ENCODE data around the gene SLC49A4. TPM values are rescaled to one million over a fixed set of nuclear protein-coding genes. Genes with fewer than 3 reads are reported as not detected.

SLC49A4 gene
- polyA plus RNA-seq, 3 donors = 12.9 to 19.0 (median 18.6) TPM

DNA sequence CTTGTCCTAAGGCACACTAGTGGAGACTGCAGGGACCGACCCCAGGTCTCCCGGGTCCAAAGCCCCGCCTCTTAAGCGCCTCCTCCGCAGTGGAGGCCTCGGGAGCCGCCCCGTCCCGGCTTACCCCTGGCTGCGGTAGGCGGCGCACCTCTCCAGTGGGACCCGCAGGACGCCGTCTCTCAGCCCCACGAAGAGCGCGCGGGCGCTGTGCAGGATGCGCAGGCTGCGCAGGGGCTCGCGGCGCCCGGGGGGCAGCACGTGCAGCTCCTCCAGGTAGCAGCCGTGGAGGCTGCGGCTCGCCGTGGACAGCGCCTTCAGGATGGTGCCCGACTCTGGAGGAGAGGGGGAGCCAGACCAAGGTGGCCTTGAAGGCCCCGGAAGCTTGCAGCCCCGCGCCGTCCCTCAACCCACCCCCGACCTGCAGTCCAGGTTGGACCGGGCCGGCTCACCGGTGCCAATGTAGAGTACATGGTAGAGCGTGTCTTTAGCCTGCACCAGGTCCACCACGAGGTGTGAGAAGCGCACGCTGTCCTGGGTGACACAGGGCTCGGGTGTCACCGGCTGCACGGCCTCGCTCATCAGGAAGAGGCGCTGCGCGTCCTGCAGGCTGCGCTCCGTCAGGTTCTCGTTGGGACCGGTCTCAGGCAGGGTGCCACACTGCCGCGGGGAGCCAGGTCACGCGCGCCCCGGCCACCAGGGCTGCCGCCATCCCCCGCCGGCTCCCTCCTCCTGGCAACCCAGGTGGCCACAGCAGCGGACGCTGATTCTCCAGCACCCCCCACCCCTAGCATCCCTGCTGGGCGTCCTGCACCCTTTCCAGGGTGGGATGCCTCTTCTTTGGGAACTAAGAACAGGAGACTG lies 127.2 kb downstream of the SLC49A4 start:
- peaks cover 6 to 11% of the 10 kb centered on the region in 2 donors for H3K4me1 ChIP-seq (ENCODE audit: control insufficient read depth in 1 of 2, insufficient read depth in 2 of 2, low read length in 2 of 2)
- no peaks in the 10 kb centered on the region for H3K36me3 ChIP-seq (replicated peaks in 1 of 2; ENCODE audit: control insufficient read depth in 1 of 2, insufficient read depth in 2 of 2, low read length in 2 of 2)
- peak overlapping the region in 1 of 3 experiments; percentile 56 for H3K4me3 ChIP-seq (replicated peaks in 1 of 3; ENCODE audit: low read depth in 2 of 3, low read length in 3 of 3)
- TF ChIP-seq, protein P1, sequence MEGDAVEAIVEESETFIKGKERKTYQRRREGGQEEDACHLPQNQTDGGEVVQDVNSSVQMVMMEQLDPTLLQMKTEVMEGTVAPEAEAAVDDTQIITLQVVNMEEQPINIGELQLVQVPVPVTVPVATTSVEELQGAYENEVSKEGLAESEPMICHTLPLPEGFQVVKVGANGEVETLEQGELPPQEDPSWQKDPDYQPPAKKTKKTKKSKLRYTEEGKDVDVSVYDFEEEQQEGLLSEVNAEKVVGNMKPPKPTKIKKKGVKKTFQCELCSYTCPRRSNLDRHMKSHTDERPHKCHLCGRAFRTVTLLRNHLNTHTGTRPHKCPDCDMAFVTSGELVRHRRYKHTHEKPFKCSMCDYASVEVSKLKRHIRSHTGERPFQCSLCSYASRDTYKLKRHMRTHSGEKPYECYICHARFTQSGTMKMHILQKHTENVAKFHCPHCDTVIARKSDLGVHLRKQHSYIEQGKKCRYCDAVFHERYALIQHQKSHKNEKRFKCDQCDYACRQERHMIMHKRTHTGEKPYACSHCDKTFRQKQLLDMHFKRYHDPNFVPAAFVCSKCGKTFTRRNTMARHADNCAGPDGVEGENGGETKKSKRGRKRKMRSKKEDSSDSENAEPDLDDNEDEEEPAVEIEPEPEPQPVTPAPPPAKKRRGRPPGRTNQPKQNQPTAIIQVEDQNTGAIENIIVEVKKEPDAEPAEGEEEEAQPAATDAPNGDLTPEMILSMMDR (IDR thresholded peaks at IDR 0.05) = peak; percentile 35
- H4K20me1 ChIP-seq (ENCODE audit: insufficient read depth, low read length) = no peaks in the 10 kb centered on the region
- intact Hi-C loops (cut with micrococcal nuclease) = no loop called here
- H3K27ac Mint-ChIP-seq = no peak overlapping the region
- WGBS (ENCODE audit: insufficient coverage) = 3% methylated on average over 58 of the region's 68 CpGs
- peaks cover 12 to 28% (median 15%) of the 10 kb centered on the region in 3 donors for H3K27me3 Mint-ChIP-seq (ENCODE audit: low read depth in 3 of 3)
- peak overlapping the region; percentile 65 for H3K4me2 ChIP-seq (replicated peaks; ENCODE audit: extremely low read depth, low read length, poor library complexity, severe bottlenecking)
- peaks cover 0 to 4% (median 0%) of the 10 kb centered on the region in 7 donors for H3K9me3 Mint-ChIP-seq
- no peak overlapping the region for H3K27ac ChIP-seq (ENCODE audit: low read depth in 1 of 2, low read length in 2 of 2)
- peaks cover 17 to 46% of the 10 kb centered on the region in 2 donors for H3K27me3 ChIP-seq (ENCODE audit: control insufficient read depth in 2 of 2, insufficient read depth in 2 of 2, low read length in 2 of 2)
- H3K9me3 ChIP-seq (replicated peaks in 1 of 2; ENCODE audit: control insufficient read depth in 1 of 2, insufficient read depth in 1 of 2, low read length in 2 of 2) = no peaks in the 10 kb centered on the region
- peaks cover 4% of the 10 kb centered on the region for H3K4me1 Mint-ChIP-seq
- peak overlapping the region; percentile 61 for H2AFZ ChIP-seq (ENCODE audit: insufficient read depth, low read depth, low read length, poor library complexity, severe bottlenecking)
- no peak for DNase-seq
- no peaks in the 10 kb centered on the region for H3K36me3 Mint-ChIP-seq
- no peak overlapping the region for H3K9ac ChIP-seq (ENCODE audit: insufficient read depth, low read length, poor library complexity, severe bottlenecking)
- H3K79me2 ChIP-seq (ENCODE audit: insufficient read depth, low read length) = no peaks in the 10 kb centered on the region
- peak overlapping the region; percentile 12 to 74 for H3K4me3 Mint-ChIP-seq

DNA sequence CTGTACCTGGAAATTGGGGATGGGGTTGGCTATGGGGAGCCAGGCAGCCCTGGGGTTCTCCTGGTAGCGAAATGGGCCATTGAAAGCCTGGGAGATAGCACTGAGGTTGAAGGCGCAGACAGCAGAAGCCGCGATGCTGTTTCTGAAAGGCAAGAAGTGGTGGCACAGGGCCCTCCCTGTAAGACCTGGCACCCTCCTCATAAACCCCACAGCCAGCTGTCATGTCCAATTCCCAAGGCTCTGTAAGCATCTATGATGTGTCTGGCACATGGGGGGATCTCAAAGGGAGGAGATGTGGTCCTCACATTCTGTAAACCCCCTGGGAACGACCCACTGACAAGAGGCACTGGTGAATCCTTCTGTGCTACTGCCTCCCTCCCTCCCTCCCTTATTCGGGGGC lies 128.7 kb downstream of the SLC49A4 start:
- Mint-ChIP-seq H3K9me3 (peaks cover 0 to 4% (median 0%) of the 10 kb centered on the region in 7 donors), H3K36me3 (no peaks in the 10 kb centered on the region), H3K4me3 (no peak overlapping the region), H3K27ac (no peak overlapping the region), H3K27me3 (ENCODE audit: low read depth in 3 of 3) (peaks cover 8 to 24% (median 10%) of the 10 kb centered on the region in 3 donors), H3K4me1 (peaks cover 4% of the 10 kb centered on the region)
- TF ChIP-seq, protein P1 (IDR thresholded peaks at IDR 0.05) = no peak
- no peak overlapping the region for H3K4me2 ChIP-seq (replicated peaks; ENCODE audit: extremely low read depth, low read length, poor library complexity, severe bottlenecking)
- peaks cover 6 to 11% of the 10 kb centered on the region in 2 donors for H3K4me1 ChIP-seq (ENCODE audit: control insufficient read depth in 1 of 2, insufficient read depth in 2 of 2, low read length in 2 of 2)
- no peak overlapping the region for H2AFZ ChIP-seq (ENCODE audit: insufficient read depth, low read depth, low read length, poor library complexity, severe bottlenecking)
- H4K20me1 ChIP-seq (ENCODE audit: insufficient read depth, low read length) = no peaks in the 10 kb centered on the region
- H3K79me2 ChIP-seq (ENCODE audit: insufficient read depth, low read length) = no peaks in the 10 kb centered on the region
- H3K9me3 ChIP-seq (replicated peaks in 1 of 2; ENCODE audit: control insufficient read depth in 1 of 2, insufficient read depth in 1 of 2, low read length in 2 of 2) = no peaks in the 10 kb centered on the region
- WGBS (ENCODE audit: insufficient coverage) = 94% methylated on average over 2 of the region's 6 CpGs
- DNase-seq = no peak
- peaks cover 17 to 42% of the 10 kb centered on the region in 2 donors for H3K27me3 ChIP-seq (ENCODE audit: control insufficient read depth in 2 of 2, insufficient read depth in 2 of 2, low read length in 2 of 2)
- no peak overlapping the region for H3K9ac ChIP-seq (ENCODE audit: insufficient read depth, low read length, poor library complexity, severe bottlenecking)
- H3K4me3 ChIP-seq (replicated peaks in 1 of 3; ENCODE audit: low read depth in 2 of 3, low read length in 3 of 3) = no peak overlapping the region
- H3K27ac ChIP-seq (ENCODE audit: low read depth in 1 of 2, low read length in 2 of 2) = no peak overlapping the region
- no peaks in the 10 kb centered on the region for H3K36me3 ChIP-seq (replicated peaks in 1 of 2; ENCODE audit: control insufficient read depth in 1 of 2, insufficient read depth in 2 of 2, low read length in 2 of 2)
- intact Hi-C loops (cut with micrococcal nuclease) = no loop called here
